HK-2 (cell line): ENCODE measurements around the gene MAP3K21.

Experiments
- DNase-seq: peaks from one replicate; pipeline ENCODE4 v3.0.0-alpha.2; 2018; ENCODE audit not compliant: unreplicated experiment

MAP3K21 gene

GRCh38 chr1:233389169-233389568 is 61.6 kb downstream of the MAP3K21 start:
- DNase-seq = no peak

GRCh38 chr1:233389893-233390292 is 62.4 kb downstream of the MAP3K21 start:
- no peak for DNase-seq

GRCh38 chr1:233390842-233391737 is 63.6 kb downstream of the MAP3K21 start:
- no peak for DNase-seq

GRCh38 chr1:233393084-233393840 is 65.7 kb downstream of the MAP3K21 start:
- DNase-seq = no peak

GRCh38 chr1:233393926-233394680 is 66.6 kb downstream of the MAP3K21 start:
- no peak for DNase-seq

- no peak for DNase-seq
These were observed 67.6 kb downstream of the MAP3K21 start for GRCh38 chr1:233394860-233395717.

GRCh38 chr1:233395863-233396646 is 68.5 kb downstream of the MAP3K21 start:
- no peak for DNase-seq

- no peak for DNase-seq
These were observed 78.9 kb downstream of the MAP3K21 start for GRCh38 chr1:233406339-233406960.

GRCh38 chr1:233406994-233407631 is 79.6 kb downstream of the MAP3K21 start:
- DNase-seq = no peak

- DNase-seq = no peak
These were observed 82.0 kb downstream of the MAP3K21 start for GRCh38 chr1:233409540-233409939.

GRCh38 chr1:233410906-233411305 is 83.4 kb downstream of the MAP3K21 start:
- no peak for DNase-seq

- no peak for DNase-seq
These were observed 85.3 kb downstream of the MAP3K21 start for GRCh38 chr1:233412812-233413211.

GRCh38 chr1:233421293-233421692 is 93.8 kb downstream of the MAP3K21 start:
- DNase-seq = no peak

- no peak for DNase-seq
These were observed 97.3 kb downstream of the MAP3K21 start for GRCh38 chr1:233424779-233425178.

- DNase-seq = no peak
These were observed 100.4 kb downstream of the MAP3K21 start for GRCh38 chr1:233427907-233428306.

- DNase-seq = no peak
These were observed 104.4 kb downstream of the MAP3K21 start for GRCh38 chr1:233431753-233432403.

- DNase-seq = no peak
These were observed 105.4 kb downstream of the MAP3K21 start for GRCh38 chr1:233432916-233433315.

GRCh38 chr1:233433436-233434210 is 106.1 kb downstream of the MAP3K21 start:
- no peak for DNase-seq
